G401 (cell line): ENCODE measurements around the gene NUDT2. TPM values are rescaled to one million over a fixed set of nuclear protein-coding genes. Genes with fewer than 3 reads are reported as not detected.
"Not testable (repeated sequence)": the region's sequence is repeated elsewhere in the genome, so short reads cannot be mapped to it uniquely, and the experiment has no call there.

ENCODE experiments used
- DNase-seq: peaks from one replicate; pipeline ENCODE4 v3.0.0-alpha.2; 2015; ENCODE audit warnings: low spot score
- in situ Hi-C: cut with HindIII; loops from 2 replicates; pipeline ENCODE4 v1.10.0; 2016; ENCODE audit warnings: low sequenced_read_pairs, mixed read lengths
- total RNA-seq: library from RNA; depleted of rRNA; stranded (reverse); fragments of >200 nt; shearing (Covaris generic); gene quantifications from 2 replicates; pipeline ENCODE4 v1.2.3, GENCODE V29; 2014; rRNA removed

The NUDT2 gene
- total RNA-seq: 27.5 and 50.5 TPM in 2 replicates

GRCh38 chr9:34328987-34329832 lies at the start of gene NUDT2, which contains the start of gene KIF24:
Gene NUDT2, plus strand, starts transcription at chr9:34329569. Its CDS starts 9,471 bp downstream, at chr9:34339040.
Gene KIF24, minus strand, starts transcription at chr9:34329268. Its CDS starts 17,922 bp downstream, at chr9:34311346.
- DNase-seq: peak; percentile 100
- in situ Hi-C loops: no loop called here

- in situ Hi-C loops: no loop called here
- no peak for DNase-seq
These were observed 47.3 kb upstream of the NUDT2 start for GRCh38 chr9:34282096-34282495.

DNA sequence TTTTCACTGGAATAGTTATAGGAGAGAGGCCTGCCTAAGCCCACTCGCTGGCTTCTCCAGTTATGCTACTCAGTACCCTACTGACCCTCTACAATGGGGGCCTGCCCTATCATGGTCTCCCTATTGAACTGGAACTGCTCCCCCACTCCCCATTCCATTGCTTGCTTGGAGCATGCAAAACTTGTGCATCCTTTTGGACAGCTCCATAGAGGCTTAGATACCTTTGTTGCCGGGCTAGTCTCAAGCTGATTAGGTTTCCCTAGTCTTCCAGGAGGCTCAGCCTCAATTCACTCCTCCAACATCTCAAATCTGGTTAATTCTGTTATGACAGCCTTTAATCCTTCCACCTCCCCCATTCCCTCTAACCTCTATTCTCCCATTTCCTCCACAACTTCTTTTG lies 40.2 kb upstream of the NUDT2 start:
- in situ Hi-C loops: no loop called here
- DNase-seq: no peak

DNA sequence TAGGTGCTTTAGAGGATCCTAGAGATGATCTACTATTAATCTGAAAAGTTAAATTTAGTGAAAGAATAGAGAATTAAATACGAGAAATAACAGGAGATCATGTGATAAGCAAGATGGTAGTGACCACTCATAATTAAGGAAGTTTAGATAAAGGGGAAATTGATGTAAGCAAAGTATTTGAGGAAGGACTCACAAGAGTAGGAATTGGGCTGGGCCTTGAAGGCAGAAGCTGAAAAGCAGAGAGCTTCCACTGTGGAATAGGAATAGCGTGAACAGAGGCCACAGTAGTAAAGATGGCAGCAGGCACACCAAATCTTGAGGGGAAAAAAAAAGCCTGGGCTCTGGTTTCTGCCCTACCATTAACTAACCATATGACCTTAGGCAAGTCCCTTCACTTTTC lies 38.3 kb upstream of the NUDT2 start:
- in situ Hi-C loops: no loop called here
- no peak for DNase-seq

GRCh38 chr9:34291423-34291822 lies 37.9 kb upstream of the NUDT2 start:
- in situ Hi-C loops: no loop called here
- DNase-seq: no peak

- in situ Hi-C loops: no loop called here
- DNase-seq: no peak
These were observed 36.8 kb upstream of the NUDT2 start for GRCh38 chr9:34292552-34292951.

GRCh38 chr9:34301064-34301463 lies 28.3 kb upstream of the NUDT2 start:
- in situ Hi-C loops, DNase-seq: not testable (repeated sequence)

DNA sequence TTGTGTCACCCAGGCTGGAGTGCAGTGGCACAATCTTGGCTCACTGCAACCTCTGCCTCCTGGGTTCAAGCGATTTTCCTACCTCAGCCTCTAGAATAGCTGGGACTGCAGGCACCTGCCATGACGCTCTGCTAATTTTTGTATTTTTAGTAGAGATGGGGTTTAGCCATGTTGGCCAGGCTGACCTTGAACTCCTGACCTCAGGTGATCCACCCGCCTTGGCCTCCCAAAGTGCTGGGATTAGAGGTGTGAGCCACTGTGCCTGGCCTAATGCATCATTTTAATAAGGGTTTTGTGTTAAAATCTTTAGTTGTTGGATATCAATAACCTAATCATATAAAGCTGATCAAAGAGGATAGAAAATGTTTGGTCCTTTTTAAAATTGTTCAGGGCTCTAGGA lies 21.1 kb upstream of the NUDT2 start:
- DNase-seq, in situ Hi-C loops: not testable (repeated sequence)

GRCh38 chr9:34310215-34310614 lies 19.2 kb upstream of the NUDT2 start:
- DNase-seq: no peak
- in situ Hi-C loops: no loop called here

GRCh38 chr9:34311499-34312185 lies 17.7 kb upstream of the NUDT2 start:
- no peak for DNase-seq
- in situ Hi-C loops: no loop called here

DNA sequence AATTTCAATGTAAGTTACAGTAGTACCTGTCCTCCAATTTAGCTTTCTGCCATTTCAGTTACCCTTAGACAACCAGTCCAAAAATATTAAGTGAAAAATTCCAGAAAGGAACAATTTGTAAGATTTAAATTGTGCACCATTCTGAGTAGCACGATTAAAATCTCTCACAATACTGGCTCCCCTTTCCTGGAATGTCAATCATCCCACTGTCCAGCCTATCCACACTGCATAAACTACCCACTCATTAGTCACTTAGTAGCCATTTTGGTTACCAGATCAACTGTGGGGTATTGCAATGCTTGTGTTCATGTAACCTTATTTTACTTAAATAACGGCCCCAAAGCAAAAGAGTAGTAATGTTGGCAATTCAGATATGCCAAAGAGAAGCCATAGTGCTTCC lies 11.9 kb upstream of the NUDT2 start:
- no peak for DNase-seq
- in situ Hi-C loops: no loop called here

DNA sequence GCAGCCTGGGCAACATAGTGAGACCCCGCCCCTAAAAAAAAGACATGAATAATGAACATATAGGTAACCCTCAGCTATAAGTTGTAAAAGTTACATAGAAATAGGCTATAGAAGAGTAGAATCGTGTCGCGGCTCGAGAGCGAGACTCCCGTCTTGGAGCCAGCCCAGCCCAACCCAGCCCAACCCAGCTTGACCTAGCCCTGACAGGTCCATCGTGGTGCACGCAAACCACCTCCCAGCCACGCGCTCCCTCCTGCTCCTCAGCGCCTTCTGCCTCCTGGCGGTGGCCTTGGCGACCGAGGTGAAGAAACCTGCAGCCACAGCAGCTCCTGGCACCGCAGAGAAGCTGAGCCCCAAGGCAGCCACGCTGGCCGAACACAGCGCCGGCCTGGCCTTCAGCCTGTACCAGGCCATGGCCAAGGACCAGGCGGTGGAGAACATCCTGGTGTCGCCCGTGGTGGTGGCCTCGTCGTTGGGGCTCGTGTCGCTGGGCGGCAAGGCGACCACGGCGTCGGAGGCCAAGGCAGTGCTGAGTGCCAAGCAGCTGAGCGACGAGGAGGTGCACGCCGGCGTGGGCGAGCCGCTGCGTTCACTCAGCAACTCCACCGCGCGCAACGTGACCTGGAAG lies 11.1 kb upstream of the NUDT2 start:
- no peak for DNase-seq
- in situ Hi-C loops: no loop called here

DNA sequence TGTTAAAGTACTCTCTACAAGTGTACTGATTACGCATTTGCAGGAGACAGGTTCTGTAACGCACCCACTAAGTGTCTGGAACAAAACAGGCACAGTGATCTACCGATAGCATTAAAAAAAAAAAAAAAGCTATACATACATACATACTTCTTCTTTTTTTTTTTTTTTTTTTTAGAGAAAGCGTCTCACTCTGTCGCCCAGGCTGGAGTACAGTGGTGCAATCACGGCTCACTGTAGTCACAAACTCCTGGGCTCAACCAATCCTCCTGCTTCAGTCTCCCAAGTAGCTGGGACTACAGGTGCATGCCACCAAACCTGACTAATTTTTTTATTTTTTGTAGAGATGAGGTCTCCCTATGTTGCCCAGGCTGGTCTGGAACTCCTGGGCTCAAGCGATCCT lies 7.9 kb upstream of the NUDT2 start:
- DNase-seq: no peak
- in situ Hi-C loops: no loop called here

DNA sequence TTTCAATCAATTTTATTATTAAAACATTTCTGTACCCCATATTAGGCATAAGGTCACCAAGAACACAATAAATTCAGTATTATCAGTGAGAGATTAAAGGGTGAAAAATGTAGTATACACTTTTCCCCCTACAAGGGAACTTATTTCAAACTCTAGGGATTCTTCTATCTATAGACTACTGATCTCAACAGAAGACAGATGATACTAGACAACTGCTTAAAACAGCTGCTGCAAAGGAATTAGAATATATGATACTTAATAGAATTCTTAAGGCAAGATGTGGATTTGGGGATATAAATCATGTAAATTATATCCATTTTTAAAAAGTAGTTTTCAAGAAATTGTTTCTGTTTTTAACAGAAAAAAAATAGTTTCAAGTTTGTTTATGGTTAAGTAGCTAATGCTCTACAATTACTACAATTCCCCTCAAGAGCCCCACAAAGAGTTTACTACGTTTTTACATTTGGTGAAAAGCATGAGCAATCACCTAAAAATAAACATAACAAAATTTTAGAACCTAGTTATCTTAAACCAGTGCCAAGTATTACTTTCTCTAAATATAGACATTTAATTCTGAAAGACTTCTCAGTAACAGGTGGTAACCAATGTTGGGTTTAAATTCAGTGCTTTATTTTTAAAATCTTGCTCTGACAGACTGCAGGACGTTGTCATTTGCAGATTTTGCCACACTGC lies 6.3 kb upstream of the NUDT2 start:
- in situ Hi-C loops: no loop called here
- DNase-seq: no peak

GRCh38 chr9:34326690-34327089 lies 2.7 kb upstream of the NUDT2 start:
- in situ Hi-C loops: no loop called here
- no peak for DNase-seq

- DNase-seq: no peak
- in situ Hi-C loops: no loop called here
These were observed 826 bp upstream of the NUDT2 start for GRCh38 chr9:34328500-34328986.

DNA sequence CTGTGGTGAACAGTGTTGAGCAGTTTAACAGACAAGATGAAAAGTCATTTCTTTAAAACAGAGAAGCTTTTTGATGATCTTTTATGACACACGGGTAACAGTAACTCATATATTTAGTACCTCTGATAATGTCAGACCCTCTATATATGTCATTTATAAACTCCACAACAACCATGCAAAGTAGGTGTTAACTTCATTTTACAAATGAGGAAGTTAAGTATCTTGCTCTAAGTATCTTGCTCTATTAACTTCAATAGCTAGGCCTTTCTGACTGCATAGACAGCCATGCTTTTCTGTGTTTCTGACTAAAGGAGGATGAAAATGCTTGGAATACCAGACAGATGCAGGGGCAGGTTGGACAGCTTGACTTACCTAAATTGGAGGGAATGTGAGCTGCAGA lies 1.8 kb downstream of the NUDT2 start:
- DNase-seq: no peak
- in situ Hi-C loops: no loop called here

GRCh38 chr9:34332076-34332964 lies 3.0 kb downstream of the NUDT2 start:
- DNase-seq: peak; percentile 84
- in situ Hi-C loops: no loop called here
